IMR-90 (cell line): ENCODE measurements around the gene ERGIC1. TPM values are rescaled to one million over a fixed set of nuclear protein-coding genes. Genes with fewer than 3 reads are reported as not detected.

Source experiments
- ATAC-seq: fragments of 200-7000 bp; cut with Tn5 transposase; 2 replicates; pipeline ENCODE4 v1.9.1; 2020; ENCODE audit warnings: low read depth, mild to moderate bottlenecking, moderate library complexity
- BruUV-seq: library from RNA; stranded (reverse); fragments of 400-500 nt; replicated peaks from 2 replicates; lab custom pipeline; 2021; lab: Mats Ljungman, UMichigan
- CTCF ChIA-PET: fragments of 300-600 bp; formaldehyde crosslinking; extraction: SDS; loops from one replicate; lab custom pipeline; 2021; ENCODE audit warnings: antibody characterized with exemption; lab: Yijun Ruan, JAX
- POLR2A ChIA-PET: fragments of 300-600 bp; sonication (Branson Sonifier 250); formaldehyde crosslinking; loops from one replicate; lab custom pipeline; 2022; ENCODE audit warnings: antibody characterized with exemption; ENCODE audit not compliant: unreplicated experiment; lab: Charles Lee
- DNase-seq: peaks from one replicate; pipeline ENCODE4 v3.0.0; 2013
- H2AFZ ChIP-seq: replicated peaks from 2 replicates; pipeline ENCODE3; 2013; ENCODE audit warnings: low read length, mild to moderate bottlenecking; ENCODE audit not compliant: poor library complexity
- H2AK5ac ChIP-seq: 2 replicates; pipeline ENCODE4 v1.6.1; 2013; ENCODE audit warnings: low read depth, low read length, inconsistent platforms
- H2AK9ac ChIP-seq: replicated peaks from 2 replicates; pipeline ENCODE3; 2013; ENCODE audit warnings: mild to moderate bottlenecking, low read depth, low read length, moderate library complexity; ENCODE audit not compliant: poor library complexity
- H2BK120ac ChIP-seq: 2 replicates; pipeline ENCODE4 v1.6.1; 2013; ENCODE audit warnings: low read depth, low read length, inconsistent platforms
- H2BK15ac ChIP-seq: 3 replicates; pipeline ENCODE4 v1.6.1; 2013; ENCODE audit warnings: low read depth, low read length, inconsistent platforms
- H2BK20ac ChIP-seq: 2 replicates; pipeline ENCODE4 v1.6.1; 2013; ENCODE audit warnings: low read depth, mild to moderate bottlenecking, inconsistent platforms, low read length, moderate library complexity
- H2BK5ac ChIP-seq: 2 replicates; pipeline ENCODE4 v1.6.1; 2013; ENCODE audit warnings: mild to moderate bottlenecking, low read depth, low read length, inconsistent platforms; ENCODE audit not compliant: poor library complexity, severe bottlenecking
- H3K14ac ChIP-seq: replicated peaks from 2 replicates; pipeline ENCODE4 v1.6.1; 2013; ENCODE audit warnings: low read depth, low read length, inconsistent platforms
- H3K18ac ChIP-seq: 2 replicates; pipeline ENCODE4 v1.6.1; 2013; ENCODE audit warnings: low read depth, low read length, control low read depth
- H3K23ac ChIP-seq: 2 replicates; pipeline ENCODE4 v1.6.1; 2013; ENCODE audit warnings: low read depth, low read length, inconsistent platforms
- H3K27ac ChIP-seq: 2 replicates; pipeline ENCODE4 v1.5.1; 2013; ENCODE audit warnings: mild to moderate bottlenecking, control low read depth, low read length; ENCODE audit not compliant: insufficient read depth
- H3K27me3 ChIP-seq: 2 replicates; pipeline ENCODE4 v1.6.1; 2013; ENCODE audit warnings: low read length; ENCODE audit not compliant: control insufficient read depth, insufficient read depth
- H3K36me3 ChIP-seq: 2 replicates; pipeline ENCODE4 v1.6.1; 2013; ENCODE audit warnings: low read length, mixed read lengths; ENCODE audit not compliant: control insufficient read depth, insufficient read depth
- H3K4ac ChIP-seq: 2 replicates; pipeline ENCODE4 v1.6.1; 2013; ENCODE audit warnings: low read depth, low read length, inconsistent platforms
- H3K4me1 ChIP-seq: 2 replicates; pipeline ENCODE4 v1.6.1; 2013; ENCODE audit warnings: low read length, mixed read lengths; ENCODE audit not compliant: control insufficient read depth, insufficient read depth
- H3K4me2 ChIP-seq: 2 replicates; pipeline ENCODE4 v1.6.1; 2013; ENCODE audit warnings: low read depth, mild to moderate bottlenecking, control low read depth, low read length, moderate library complexity
- H3K4me3 ChIP-seq: 2 replicates; pipeline ENCODE4 v1.5.1; 2013; ENCODE audit warnings: low read depth, mild to moderate bottlenecking, control low read depth, low read length, moderate library complexity; ENCODE audit not compliant: insufficient read depth
- H3K56ac ChIP-seq: 2 replicates; pipeline ENCODE4 v1.6.1; 2013; ENCODE audit warnings: low read length, inconsistent platforms; ENCODE audit not compliant: insufficient read depth; ENCODE audit errors: extremely low read depth
- H3K79me1 ChIP-seq, 2 experiments: 2 replicates each; pipeline ENCODE4 v1.6.1; 2013; ENCODE audit warnings: low read length in 2 of 2, inconsistent platforms in 1 of 2, low read depth in 1 of 2
- H3K9ac ChIP-seq: 2 replicates; pipeline ENCODE4 v1.6.1; 2013; ENCODE audit warnings: low read depth, low read length, control low read depth
- H3K9me1 ChIP-seq: 2 replicates; pipeline ENCODE4 v1.6.1; 2013; ENCODE audit warnings: low read length, inconsistent platforms; ENCODE audit not compliant: insufficient read depth
- H3K9me3 ChIP-seq: 2 replicates; pipeline ENCODE4 v1.6.1; 2013; ENCODE audit warnings: low read length; ENCODE audit not compliant: control insufficient read depth, insufficient read depth
- H4K20me1 ChIP-seq: 2 replicates; pipeline ENCODE4 v1.6.1; 2013; ENCODE audit warnings: low read length, inconsistent platforms; ENCODE audit not compliant: insufficient read depth
- H4K5ac ChIP-seq: 2 replicates; pipeline ENCODE4 v1.6.1; 2013; ENCODE audit warnings: mild to moderate bottlenecking, low read depth, low read length, control low read depth
- H4K8ac ChIP-seq, 2 experiments: 2 replicates each; pipeline ENCODE4 v1.6.1; 2013; ENCODE audit warnings: low read depth in 2 of 2, low read length in 2 of 2, control low read depth in 1 of 2, inconsistent platforms in 1 of 2
- H4K91ac ChIP-seq: 2 replicates; pipeline ENCODE4 v1.6.1; 2013; ENCODE audit warnings: low read depth, low read length, inconsistent platforms; ENCODE audit not compliant: insufficient read depth
- BHLHE40 ChIP-seq: fragments of 150-350 bp; IDR thresholded peaks from 2 replicates; pipeline ENCODE4 v1.6.1; 2016; ENCODE audit warnings: mild to moderate bottlenecking, low read depth, low read length
- CEBPB ChIP-seq: IDR thresholded peaks from 2 replicates; pipeline ENCODE4 v1.6.1; 2012; ENCODE audit warnings: low read depth, low read length, improper control_type of control experiment
- MAFK ChIP-seq: IDR thresholded peaks from 2 replicates; pipeline ENCODE4 v1.6.1; 2012; ENCODE audit warnings: low read depth, low read length, improper control_type of control experiment
- MAZ ChIP-seq: IDR thresholded peaks from 2 replicates; pipeline ENCODE4 v1.6.1; 2012; ENCODE audit warnings: low read depth, mild to moderate bottlenecking, low read length, improper control_type of control experiment, moderate library complexity, borderline replicate concordance
- MXI1 ChIP-seq: IDR thresholded peaks from 2 replicates; pipeline ENCODE4 v1.6.1; 2012; ENCODE audit warnings: low read depth, mild to moderate bottlenecking, low read length, moderate library complexity, borderline replicate concordance
- NFE2L2 ChIP-seq: fragments of 150-350 bp; IDR thresholded peaks from 2 replicates; pipeline ENCODE4 v1.6.1; 2016; ENCODE audit warnings: low read depth, mild to moderate bottlenecking, low read length
- POLR2A ChIP-seq: IDR thresholded peaks from 2 replicates; pipeline ENCODE4 v1.6.1; 2012; ENCODE audit warnings: mild to moderate bottlenecking, low read depth, low read length
- RAD21 ChIP-seq: IDR thresholded peaks from 2 replicates; pipeline ENCODE4 v1.6.1; 2012; ENCODE audit warnings: low read length, improper control_type of control experiment
- RCOR1 ChIP-seq: IDR thresholded peaks from 2 replicates; pipeline ENCODE4 v1.6.1; 2012; ENCODE audit warnings: mild to moderate bottlenecking, low read length, improper control_type of control experiment; ENCODE audit not compliant: insufficient replicate concordance
- SMC3 ChIP-seq: fragments of 150-350 bp; IDR thresholded peaks from 2 replicates; pipeline ENCODE4 v1.6.1; 2016; ENCODE audit warnings: low read depth, mild to moderate bottlenecking, antibody characterized with exemption, low read length, moderate library complexity
- WGBS, 2 experiments: methylation state at CpG; one replicate each; pipeline versions ENCODE4 v1.1.5 to v1.1.7; 2013; ENCODE audit warnings: missing lambda C conversion rate in 2 of 2; ENCODE audit not compliant: insufficient read length in 1 of 2; ENCODE audit errors: extremely low coverage in 2 of 2; 5-methylcytosine and 5-hydroxymethylcytosine counted together
- dilution Hi-C: fragments of 300-500 bp; cut with HindIII; formaldehyde crosslinking; loops from one replicate; pipeline ENCODE4 v1.14.3; 2018; ENCODE audit warnings: low sequenced_read_pairs; ENCODE audit not compliant: unreplicated experiment
- in situ Hi-C: fragments of 300-500 bp; cut with MboI; formaldehyde crosslinking; loops from 3 replicates; pipeline ENCODE4 v1.14.3; 2019; ENCODE audit warnings: low sequenced_read_pairs, inconsistent platforms, mixed read lengths
- intact Hi-C: fragments of 100-400 bp; cut with micrococcal nuclease; formaldehyde crosslinking; loops from 2 replicates; pipeline ENCODE4 v1.10.0; 2022
- polyA plus RNA-seq, 3 experiments: library from polyadenylated mRNA; depleted of rRNA; stranded (reverse); fragments of >200 nt; gene quantifications; 2 replicates each; pipeline ENCODE4 v1.2.3, GENCODE V29; 2012; ENCODE audit warnings: low replicate concordance in 1 of 3
- total RNA-seq: library from RNA; depleted of rRNA; stranded (reverse); fragments of >200 nt; gene quantifications from 2 replicates; pipeline ENCODE4 v1.2.3, GENCODE V29; 2012
- TF ChIP-seq, protein P1 (sequence below): fragments of 150-350 bp; IDR thresholded peaks from 2 replicates; pipeline ENCODE4 v1.6.1; 2016; ENCODE audit warnings: low read depth, mild to moderate bottlenecking, low read length, moderate library complexity, borderline replicate concordance
- TF ChIP-seq, protein P2 (sequence below): conservative IDR thresholded peaks from 2 replicates; pipeline ENCODE4 v1.5.1; 2012; ENCODE audit warnings: mild to moderate bottlenecking, low read depth, low read length, improper control_type of control experiment
- TF ChIP-seq, protein P3 (sequence below): fragments of 150-350 bp; IDR thresholded peaks from 2 replicates; pipeline ENCODE4 v1.6.1; 2017; ENCODE audit warnings: mild to moderate bottlenecking, antibody characterized with exemption, low read length, low read depth

Gene ERGIC1
- total and polyA plus RNA-seq, 2 of the 4 experiments (the other 2 are of a cell fraction): 134 to 192 TPM

DNA sequence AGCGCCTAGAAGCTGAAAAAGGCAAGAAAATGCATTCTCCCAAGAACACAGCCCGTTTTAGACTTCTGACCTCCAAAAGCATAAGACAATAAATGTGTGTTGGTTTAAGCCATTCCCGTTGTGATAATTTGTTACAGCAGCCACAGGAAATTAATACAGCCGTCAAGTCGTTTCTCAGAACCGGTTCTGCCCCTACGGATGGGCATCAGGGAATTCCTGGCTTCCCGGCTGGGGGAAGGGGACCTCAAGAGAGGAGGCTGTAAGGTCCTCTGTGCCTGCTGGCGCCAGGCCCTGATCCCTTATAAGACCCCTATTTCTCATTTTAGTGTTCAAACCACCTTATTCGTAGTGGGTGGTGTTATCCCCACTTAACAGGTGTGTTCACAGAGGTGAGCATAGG, 74.6 kb downstream of the ERGIC1 start:
- H3K9me3 ChIP-seq: no peaks in the 10 kb centered on the region
- no peak overlapping the region for H3K56ac ChIP-seq
- no peaks in the 10 kb centered on the region for H3K27me3 ChIP-seq
- ATAC-seq (no peak), DNase-seq (no peak)
- POLR2A ChIA-PET: no interaction called here
- peak overlapping the region; percentile 53 for H3K27ac ChIP-seq
- H4K91ac ChIP-seq: peak overlapping the region; percentile 60
- H2AK5ac ChIP-seq: peak overlapping the region; percentile 75
- BruUV-seq: no TSS peak
- peak overlapping the region; percentile 54; the same call in 1 of the 2 replicates for H2BK120ac ChIP-seq
- no peak overlapping the region for H3K9ac ChIP-seq
- H4K8ac ChIP-seq: peak overlapping the region; percentile 21 to 26
- H3K4me1 ChIP-seq: peaks cover 49% of the 10 kb centered on the region
- TF ChIP-seq BHLHE40 (no peak), RCOR1 (no peak), MXI1 (no peak), CEBPB (no peak), POLR2A (no peak), MAFK (no peak), SMC3 (no peak), MAZ (no peak), NFE2L2 (no peak), RAD21 (no peak)
- TF ChIP-seq, protein P1, sequence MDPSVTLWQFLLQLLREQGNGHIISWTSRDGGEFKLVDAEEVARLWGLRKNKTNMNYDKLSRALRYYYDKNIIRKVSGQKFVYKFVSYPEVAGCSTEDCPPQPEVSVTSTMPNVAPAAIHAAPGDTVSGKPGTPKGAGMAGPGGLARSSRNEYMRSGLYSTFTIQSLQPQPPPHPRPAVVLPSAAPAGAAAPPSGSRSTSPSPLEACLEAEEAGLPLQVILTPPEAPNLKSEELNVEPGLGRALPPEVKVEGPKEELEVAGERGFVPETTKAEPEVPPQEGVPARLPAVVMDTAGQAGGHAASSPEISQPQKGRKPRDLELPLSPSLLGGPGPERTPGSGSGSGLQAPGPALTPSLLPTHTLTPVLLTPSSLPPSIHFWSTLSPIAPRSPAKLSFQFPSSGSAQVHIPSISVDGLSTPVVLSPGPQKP: no peak
- TF ChIP-seq, protein P2, sequence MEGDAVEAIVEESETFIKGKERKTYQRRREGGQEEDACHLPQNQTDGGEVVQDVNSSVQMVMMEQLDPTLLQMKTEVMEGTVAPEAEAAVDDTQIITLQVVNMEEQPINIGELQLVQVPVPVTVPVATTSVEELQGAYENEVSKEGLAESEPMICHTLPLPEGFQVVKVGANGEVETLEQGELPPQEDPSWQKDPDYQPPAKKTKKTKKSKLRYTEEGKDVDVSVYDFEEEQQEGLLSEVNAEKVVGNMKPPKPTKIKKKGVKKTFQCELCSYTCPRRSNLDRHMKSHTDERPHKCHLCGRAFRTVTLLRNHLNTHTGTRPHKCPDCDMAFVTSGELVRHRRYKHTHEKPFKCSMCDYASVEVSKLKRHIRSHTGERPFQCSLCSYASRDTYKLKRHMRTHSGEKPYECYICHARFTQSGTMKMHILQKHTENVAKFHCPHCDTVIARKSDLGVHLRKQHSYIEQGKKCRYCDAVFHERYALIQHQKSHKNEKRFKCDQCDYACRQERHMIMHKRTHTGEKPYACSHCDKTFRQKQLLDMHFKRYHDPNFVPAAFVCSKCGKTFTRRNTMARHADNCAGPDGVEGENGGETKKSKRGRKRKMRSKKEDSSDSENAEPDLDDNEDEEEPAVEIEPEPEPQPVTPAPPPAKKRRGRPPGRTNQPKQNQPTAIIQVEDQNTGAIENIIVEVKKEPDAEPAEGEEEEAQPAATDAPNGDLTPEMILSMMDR: no peak
- TF ChIP-seq, protein P3, sequence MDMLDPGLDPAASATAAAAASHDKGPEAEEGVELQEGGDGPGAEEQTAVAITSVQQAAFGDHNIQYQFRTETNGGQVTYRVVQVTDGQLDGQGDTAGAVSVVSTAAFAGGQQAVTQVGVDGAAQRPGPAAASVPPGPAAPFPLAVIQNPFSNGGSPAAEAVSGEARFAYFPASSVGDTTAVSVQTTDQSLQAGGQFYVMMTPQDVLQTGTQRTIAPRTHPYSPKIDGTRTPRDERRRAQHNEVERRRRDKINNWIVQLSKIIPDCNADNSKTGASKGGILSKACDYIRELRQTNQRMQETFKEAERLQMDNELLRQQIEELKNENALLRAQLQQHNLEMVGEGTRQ: no peak
- in situ Hi-C loops: loop anchor here (10.0 kb wide), 1 partner anchor 134 kb away; the partner anchor contains the start of gene DUSP1
- no peak overlapping the region for H3K14ac ChIP-seq
- H3K4me3 ChIP-seq: no peak overlapping the region
- peak overlapping the region; percentile 78 for H3K4ac ChIP-seq
- peak overlapping the region; percentile 8; the same call in 1 of the 2 replicates for H3K18ac ChIP-seq
- H3K4me2 ChIP-seq: no peak overlapping the region
- H2BK15ac ChIP-seq: peak overlapping the region; percentile 34; the same call in 1 of the 3 replicates
- H4K20me1 ChIP-seq: peaks cover 9% of the 10 kb centered on the region; the same call in 1 of the 2 replicates
- H2AFZ ChIP-seq: no peak overlapping the region
- peak overlapping the region; percentile 43; the same call in 1 of the 2 replicates for H2BK20ac ChIP-seq
- H3K79me1 ChIP-seq: peaks cover 34 to 67% of the 10 kb centered on the region in 2 experiments
- CTCF ChIA-PET: no interaction called here
- intact Hi-C loops: loop anchor here (10.0 kb wide), 1 partner anchor 194 kb away; no protein-coding TSS in a partner anchor
- no peak overlapping the region for H3K23ac ChIP-seq
- peaks cover 36% of the 10 kb centered on the region for H3K9me1 ChIP-seq
- H2AK9ac ChIP-seq: no peak overlapping the region
- H3K36me3 ChIP-seq: peaks cover 10% of the 10 kb centered on the region
- H4K5ac ChIP-seq: peak overlapping the region; percentile 26
- peak overlapping the region; percentile 40 for H2BK5ac ChIP-seq
- dilution Hi-C loops: no loop called here
- WGBS, 2 experiments: 93% methylated on average over 6 of the region's 10 CpGs; no CpG with 5 or more reads in 1 of the 2 experiments
